Measurements from ENCODE around the gene SYNGR2.

The SYNGR2 gene

DNA sequence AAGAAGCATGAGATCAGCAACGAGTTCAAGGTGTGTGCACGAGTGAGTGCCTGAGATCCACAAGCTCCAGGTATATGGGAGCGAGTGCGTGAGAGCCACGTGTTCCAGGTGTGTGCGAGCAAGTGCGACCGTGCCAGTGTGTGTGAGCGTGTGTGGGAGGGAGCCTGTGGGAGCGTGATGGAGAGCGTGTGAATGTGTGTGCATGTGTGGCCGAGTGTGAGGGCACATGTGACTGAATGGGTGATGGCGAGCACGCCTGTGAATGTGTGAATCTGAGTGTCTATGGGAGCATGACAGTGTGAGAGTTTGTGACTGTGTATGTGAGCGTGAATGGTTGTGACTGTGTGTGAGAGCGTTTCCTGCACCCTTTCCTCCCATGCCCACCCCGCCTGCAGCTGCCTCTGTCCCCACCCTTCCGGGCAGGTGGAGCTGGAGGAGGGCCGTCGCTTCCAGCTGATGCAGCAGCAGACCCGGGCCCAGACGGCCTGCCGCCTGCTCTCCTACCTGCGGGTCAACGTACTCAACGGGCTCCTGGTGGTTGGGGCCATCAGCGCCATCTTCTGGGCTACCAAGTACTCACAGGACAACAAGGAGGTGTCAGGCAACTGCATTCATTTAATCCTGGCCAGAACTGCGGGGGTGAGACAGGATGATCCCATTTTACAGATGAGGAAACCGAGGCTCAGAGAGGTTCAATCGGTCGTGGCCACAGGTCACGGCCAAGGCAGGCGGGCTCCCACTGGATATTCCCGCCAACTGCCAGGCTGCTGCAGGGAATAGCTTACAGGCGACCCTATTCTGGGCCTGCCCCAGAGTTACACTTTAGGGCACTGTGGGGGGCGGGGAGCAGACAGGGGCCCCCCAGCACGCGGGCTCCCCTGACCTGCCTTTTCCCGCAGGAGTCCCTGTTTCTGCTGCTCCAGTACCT, 34.1 kb upstream of the SYNGR2 start (continued):
- TF ChIP-seq ZNF2 (tag by site-specific recombination; IDR thresholded peaks at IDR 0.05) (0 out of 2 replicates have a peak, but pooled peaks have one; percentile 35), SETDB1 (IDR thresholded peaks at IDR 0.05; ENCODE audit: insufficient read length, low read length) (no peak), IKZF3 (tag by site-specific recombination; IDR thresholded peaks at IDR 0.05) (no peak), ZNF354C (tag by site-specific recombination; IDR thresholded peaks at IDR 0.05; ENCODE audit: borderline replicate concordance, low read depth) (no peak), ZNF548 (tag by site-specific recombination; IDR thresholded peaks at IDR 0.05) (no peak), MZF1 (tag by site-specific recombination; IDR thresholded peaks at IDR 0.05; ENCODE audit: borderline replicate concordance) (no peak), ZNF24 (tag by site-specific recombination; IDR thresholded peaks at IDR 0.05) (0 out of 2 replicates have a peak, but pooled peaks have one; percentile 44), EGR2 (tag by site-specific recombination; IDR thresholded peaks at IDR 0.05; ENCODE audit: low read depth) (0 out of 2 replicates have a peak, but pooled peaks have one; percentile 4), ZNF624 (tag by site-specific recombination; IDR thresholded peaks at IDR 0.05) (no peak), KLF1 (tag by site-specific recombination; IDR thresholded peaks at IDR 0.05) (peak; percentile 30; the same call in 1 of the 2 replicates), SP3 (tag by site-specific recombination; IDR thresholded peaks at IDR 0.05) (peak; percentile 44), ZNF121 (tag by site-specific recombination; IDR thresholded peaks at IDR 0.05) (peak; percentile 76), ZNF221 (tag by site-specific recombination; IDR thresholded peaks at IDR 0.05; ENCODE audit: borderline replicate concordance) (no peak), ZSCAN30 (tag by site-specific recombination; IDR thresholded peaks at IDR 0.05) (0 out of 2 replicates have a peak, but pooled peaks have one; percentile 46), ZNF664 (tag by site-specific recombination; IDR thresholded peaks at IDR 0.05) (peak; percentile 93), ZFP37 (tag by site-specific recombination; IDR thresholded peaks at IDR 0.05) (no peak), ZBTB17 (tag by site-specific recombination; IDR thresholded peaks at IDR 0.05) (peak; percentile 16; the same call in 1 of the 2 replicates), MEIS1 (CRISPR knock-in tag; IDR thresholded peaks at IDR 0.05; ENCODE audit: borderline replicate concordance) (no peak), ZEB2 (tag by site-specific recombination; IDR thresholded peaks at IDR 0.05) (no peak), KLF8 (tag by site-specific recombination; IDR thresholded peaks at IDR 0.05) (peak; percentile 23; the same call in 1 of the 2 replicates)
- TF ChIP-seq, protein P1, sequence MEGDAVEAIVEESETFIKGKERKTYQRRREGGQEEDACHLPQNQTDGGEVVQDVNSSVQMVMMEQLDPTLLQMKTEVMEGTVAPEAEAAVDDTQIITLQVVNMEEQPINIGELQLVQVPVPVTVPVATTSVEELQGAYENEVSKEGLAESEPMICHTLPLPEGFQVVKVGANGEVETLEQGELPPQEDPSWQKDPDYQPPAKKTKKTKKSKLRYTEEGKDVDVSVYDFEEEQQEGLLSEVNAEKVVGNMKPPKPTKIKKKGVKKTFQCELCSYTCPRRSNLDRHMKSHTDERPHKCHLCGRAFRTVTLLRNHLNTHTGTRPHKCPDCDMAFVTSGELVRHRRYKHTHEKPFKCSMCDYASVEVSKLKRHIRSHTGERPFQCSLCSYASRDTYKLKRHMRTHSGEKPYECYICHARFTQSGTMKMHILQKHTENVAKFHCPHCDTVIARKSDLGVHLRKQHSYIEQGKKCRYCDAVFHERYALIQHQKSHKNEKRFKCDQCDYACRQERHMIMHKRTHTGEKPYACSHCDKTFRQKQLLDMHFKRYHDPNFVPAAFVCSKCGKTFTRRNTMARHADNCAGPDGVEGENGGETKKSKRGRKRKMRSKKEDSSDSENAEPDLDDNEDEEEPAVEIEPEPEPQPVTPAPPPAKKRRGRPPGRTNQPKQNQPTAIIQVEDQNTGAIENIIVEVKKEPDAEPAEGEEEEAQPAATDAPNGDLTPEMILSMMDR (tag by site-specific recombination; IDR thresholded peaks at IDR 0.05): peak; percentile 65
- TF ChIP-seq, protein P2, sequence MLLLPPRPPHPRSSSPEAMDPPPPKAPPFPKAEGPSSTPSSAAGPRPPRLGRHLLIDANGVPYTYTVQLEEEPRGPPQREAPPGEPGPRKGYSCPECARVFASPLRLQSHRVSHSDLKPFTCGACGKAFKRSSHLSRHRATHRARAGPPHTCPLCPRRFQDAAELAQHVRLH (tag by site-specific recombination; IDR thresholded peaks at IDR 0.05): 0 out of 2 replicates have a peak, but pooled peaks have one; percentile 16
- TF ChIP-seq, protein P3, sequence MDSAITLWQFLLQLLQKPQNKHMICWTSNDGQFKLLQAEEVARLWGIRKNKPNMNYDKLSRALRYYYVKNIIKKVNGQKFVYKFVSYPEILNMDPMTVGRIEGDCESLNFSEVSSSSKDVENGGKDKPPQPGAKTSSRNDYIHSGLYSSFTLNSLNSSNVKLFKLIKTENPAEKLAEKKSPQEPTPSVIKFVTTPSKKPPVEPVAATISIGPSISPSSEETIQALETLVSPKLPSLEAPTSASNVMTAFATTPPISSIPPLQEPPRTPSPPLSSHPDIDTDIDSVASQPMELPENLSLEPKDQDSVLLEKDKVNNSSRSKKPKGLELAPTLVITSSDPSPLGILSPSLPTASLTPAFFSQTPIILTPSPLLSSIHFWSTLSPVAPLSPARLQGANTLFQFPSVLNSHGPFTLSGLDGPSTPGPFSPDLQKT (IDR thresholded peaks at IDR 0.05; ENCODE audit: borderline replicate concordance, low read depth, low read length): no peak
- TF ChIP-seq, protein P4, sequence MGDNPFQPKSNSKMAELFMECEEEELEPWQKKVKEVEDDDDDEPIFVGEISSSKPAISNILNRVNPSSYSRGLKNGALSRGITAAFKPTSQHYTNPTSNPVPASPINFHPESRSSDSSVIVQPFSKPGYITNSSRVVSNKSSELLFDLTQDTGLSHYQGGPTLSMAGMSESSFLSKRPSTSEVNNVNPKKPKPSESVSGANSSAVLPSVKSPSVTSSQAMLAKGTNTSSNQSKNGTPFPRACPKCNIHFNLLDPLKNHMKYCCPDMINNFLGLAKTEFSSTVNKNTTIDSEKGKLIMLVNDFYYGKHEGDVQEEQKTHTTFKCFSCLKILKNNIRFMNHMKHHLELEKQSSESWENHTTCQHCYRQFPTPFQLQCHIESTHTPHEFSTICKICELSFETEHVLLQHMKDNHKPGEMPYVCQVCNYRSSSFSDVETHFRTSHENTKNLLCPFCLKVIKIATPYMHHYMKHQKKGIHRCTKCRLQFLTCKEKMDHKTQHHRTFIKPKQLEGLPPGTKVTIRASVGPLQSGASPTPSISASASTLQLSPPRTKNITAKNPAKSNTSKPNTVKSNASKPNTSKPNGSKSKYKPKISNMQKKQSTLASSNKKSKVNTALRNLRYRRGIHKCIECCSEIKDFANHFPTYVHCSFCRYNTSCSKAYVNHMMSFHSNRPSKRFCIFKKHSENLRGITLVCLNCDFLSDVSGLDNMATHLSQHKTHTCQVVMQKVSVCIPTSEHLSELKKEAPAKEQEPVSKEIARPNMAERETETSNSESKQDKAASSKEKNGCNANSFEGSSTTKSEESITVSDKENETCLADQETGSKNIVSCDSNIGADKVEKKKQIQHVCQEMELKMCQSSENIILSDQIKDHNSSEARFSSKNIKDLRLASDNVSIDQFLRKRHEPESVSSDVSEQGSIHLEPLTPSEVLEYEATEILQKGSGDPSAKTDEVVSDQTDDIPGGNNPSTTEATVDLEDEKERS (tag by site-specific recombination; IDR thresholded peaks at IDR 0.05): no peak
- TF ChIP-seq, protein P5, sequence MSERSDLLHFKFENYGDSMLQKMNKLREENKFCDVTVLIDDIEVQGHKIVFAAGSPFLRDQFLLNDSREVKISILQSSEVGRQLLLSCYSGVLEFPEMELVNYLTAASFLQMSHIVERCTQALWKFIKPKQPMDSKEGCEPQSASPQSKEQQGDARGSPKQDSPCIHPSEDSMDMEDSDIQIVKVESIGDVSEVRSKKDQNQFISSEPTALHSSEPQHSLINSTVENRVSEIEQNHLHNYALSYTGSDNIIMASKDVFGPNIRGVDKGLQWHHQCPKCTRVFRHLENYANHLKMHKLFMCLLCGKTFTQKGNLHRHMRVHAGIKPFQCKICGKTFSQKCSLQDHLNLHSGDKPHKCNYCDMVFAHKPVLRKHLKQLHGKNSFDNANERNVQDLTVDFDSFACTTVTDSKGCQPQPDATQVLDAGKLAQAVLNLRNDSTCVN (tag by site-specific recombination; optimal IDR thresholded peaks at IDR 0.05): peak; percentile 10
- TF ChIP-seq, protein P6, sequence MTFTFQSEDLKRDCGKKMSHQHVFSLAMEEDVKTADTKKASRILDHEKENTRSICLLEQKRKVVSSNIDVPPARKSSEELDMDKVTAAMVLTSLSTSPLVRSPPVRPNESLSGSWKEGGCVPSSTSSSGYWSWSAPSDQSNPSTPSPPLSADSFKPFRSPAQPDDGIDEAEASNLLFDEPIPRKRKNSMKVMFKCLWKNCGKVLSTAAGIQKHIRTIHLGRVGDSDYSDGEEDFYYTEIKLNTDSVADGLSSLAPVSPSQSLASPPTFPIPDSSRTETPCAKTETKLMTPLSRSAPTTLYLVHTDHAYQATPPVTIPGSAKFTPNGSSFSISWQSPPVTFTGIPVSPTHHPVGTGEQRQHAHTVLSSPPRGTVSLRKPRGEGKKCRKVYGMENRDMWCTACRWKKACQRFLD (tag by site-specific recombination; IDR thresholded peaks at IDR 0.05): no peak

Data from HEK293 (cell line).